Gastrocnemius medialis (tissue), 4 donors: ENCODE results near the gene PALLD. TPM values are rescaled to one million over a fixed set of nuclear protein-coding genes. Genes with fewer than 3 reads are reported as not detected.

Experiments
- ATAC-seq, 2 donors: fragments of 150-250 bp; one replicate each; pipeline ENCODE4 v1.9.1; 2016
- DNase-seq, 2 donors: peaks; one replicate each; pipeline ENCODE4 v3.0.0-alpha.2; 2019
- H3K27ac ChIP-seq, 4 donors: fragments of 200-600 bp; sonication (generic); 1 replicate in 1 of 4; 2 replicates in 3 of 4; pipeline ENCODE4 v1.5.1; 2016 to 2018; ENCODE audit warnings: mild to moderate bottlenecking in 2 of 4, moderate library complexity in 1 of 4
- H3K27me3 ChIP-seq, 3 donors: fragments of 200-600 bp; sonication (generic) in 2 of 3; 1 replicate in 1 of 3; 2 replicates in 2 of 3; pipeline versions ENCODE4 v1.5.1 to v1.6.0; 2016 to 2019; ENCODE audit warnings: mild to moderate bottlenecking in 1 of 3, moderate library complexity in 1 of 3
- H3K36me3 ChIP-seq, 2 donors: fragments of 200-600 bp; sonication (generic) in 1 of 2; one replicate each; pipeline ENCODE4 v1.5.1; 2017 to 2018
- H3K4me1 ChIP-seq, 2 donors: fragments of 200-600 bp; sonication (generic) in 1 of 2; one replicate each; pipeline ENCODE4 v1.5.1; 2016 to 2017; ENCODE audit warnings: mild to moderate bottlenecking in 2 of 2
- H3K4me3 ChIP-seq, 4 donors: fragments of 200-600 bp; sonication (generic) in 3 of 4; 1 replicate in 1 of 4; 2 replicates in 3 of 4; pipeline ENCODE4 v1.5.1; 2016 to 2019; ENCODE audit warnings: mild to moderate bottlenecking in 2 of 4
- H3K9me3 ChIP-seq, 3 donors: fragments of 200-600 bp; sonication (generic) in 2 of 3; 1 replicate in 1 of 3; 2 replicates in 2 of 3; pipeline ENCODE4 v1.5.1; 2016 to 2019
- CTCF ChIP-seq, 5 experiments: fragments of 450-650 bp in 3 of 5; fragments of 200-600 bp in 2 of 5; sonication (generic) in 2 of 5; IDR thresholded peaks in 4 of 5; conservative IDR thresholded peaks in 1 of 5; 1 replicate in 4 of 5; 2 replicates in 1 of 5; pipeline ENCODE4 v1.5.1; 2016 to 2019; ENCODE audit warnings: antibody characterized with exemption in 5 of 5, mild to moderate bottlenecking in 3 of 5, moderate library complexity in 3 of 5
- POLR2A ChIP-seq, 2 donors: fragments of 450-650 bp; IDR thresholded peaks; one replicate each; pipeline ENCODE4 v1.6.1; 2017; ENCODE audit warnings: antibody characterized with exemption in 2 of 2, mild to moderate bottlenecking in 2 of 2, moderate library complexity in 2 of 2
- in situ Hi-C, 4 donors: fragments of 200-750 bp; cut with MboI; loops; one replicate each; pipeline versions ENCODE4 v1.15.0 to v1.8.0; 2017; ENCODE audit warnings: low sequenced_read_pairs in 4 of 4
- intact Hi-C: fragments of 100-400 bp; cut with DNase I; formaldehyde crosslinking; loops from one replicate; pipeline ENCODE4 v1.15.1; 2023; ENCODE audit warnings: low total_unique reads
- total RNA-seq, 4 donors: library from RNA; depleted of rRNA; stranded (reverse); fragments of >200 nt; gene quantifications; one replicate each; pipeline versions ENCODE4 v1.1.0 to v1.2.3, GENCODE V29; 2016

The PALLD gene
- total RNA-seq, 4 donors from 2014 or later, result 165 to 439 (median 319) TPM

- H3K4me3 ChIP-seq, result no peak overlapping the region
- peaks cover 18 to 22% of the 10 kb centered on the region in 2 donors for H3K4me1 ChIP-seq
- DNase-seq (peak; percentile 13 to 22), ATAC-seq (peak; percentile 88 to 91)
- peak overlapping the region; percentile 18 to 59 (median 51) for H3K27ac ChIP-seq
- in situ Hi-C loops, result no loop called here
- H3K36me3 ChIP-seq, result peaks cover 0 to 79% of the 10 kb centered on the region in 2 donors
- intact Hi-C loops, result no loop called here
- H3K9me3 ChIP-seq, result no peaks in the 10 kb centered on the region
- no peak for TF ChIP-seq POLR2A (IDR thresholded peaks at IDR 0.05)
- no peak for TF ChIP-seq CTCF (IDR thresholded peaks at IDR 0.05 in 4 of 5, conservative IDR thresholded peaks at IDR 0.05 in 1 of 5)
- H3K27me3 ChIP-seq, result no peaks in the 10 kb centered on the region
These were observed 397.0 kb downstream of the PALLD start for GRCh38 chr4:168893807-168894206.

GRCh38 chr4:168900080-168900479 lies 403.2 kb downstream of the PALLD start:
- in situ Hi-C loops, result loop anchor here in 2 of 4 donors (25.0 kb wide), 1 partner anchor 313 kb away; no protein-coding TSS in a partner anchor
- no peaks in the 10 kb centered on the region for H3K27me3 ChIP-seq
- no peak overlapping the region for H3K4me3 ChIP-seq
- ATAC-seq, result peak; percentile 63 to 65
- TF ChIP-seq CTCF (IDR thresholded peaks at IDR 0.05 in 4 of 5, conservative IDR thresholded peaks at IDR 0.05 in 1 of 5), result no peak
- TF ChIP-seq POLR2A (IDR thresholded peaks at IDR 0.05), result no peak
- peak overlapping the region; percentile 17 to 38 (median 32) for H3K27ac ChIP-seq
- intact Hi-C loops, result no loop called here
- peaks cover 0 to 82% of the 10 kb centered on the region in 2 donors for H3K36me3 ChIP-seq
- DNase-seq, result peak; percentile 37 to 75
- no peaks in the 10 kb centered on the region for H3K4me1 ChIP-seq
- no peaks in the 10 kb centered on the region for H3K9me3 ChIP-seq

GRCh38 chr4:168907119-168907698 lies 410.4 kb downstream of the PALLD start:
- DNase-seq, result no peak
- in situ Hi-C loops, result loop anchor here in 2 of 4 donors (25.0 kb wide), 1 partner anchor 320 kb away; no protein-coding TSS in a partner anchor

GRCh38 chr4:168908093-168908492 lies 411.2 kb downstream of the PALLD start:
- DNase-seq (no peak), ATAC-seq (no peak)
- Histone ChIP-seq H3K27ac (peak overlapping the region; percentile 18 to 67 (median 54)), H3K9me3 (no peaks in the 10 kb centered on the region), H3K27me3 (no peaks in the 10 kb centered on the region), H3K4me1 (peaks cover 11 to 17% of the 10 kb centered on the region in 2 donors), H3K36me3 (peaks cover 0 to 50% of the 10 kb centered on the region in 2 donors), H3K4me3 (no peak overlapping the region)
- intact Hi-C loops, result no loop called here
- TF ChIP-seq POLR2A (IDR thresholded peaks at IDR 0.05) (no peak), CTCF (IDR thresholded peaks at IDR 0.05 in 4 of 5, conservative IDR thresholded peaks at IDR 0.05 in 1 of 5) (no peak)
- in situ Hi-C loops, result loop anchor here in 2 of 4 donors (25.0 kb wide), 1 partner anchor 321 kb away; no protein-coding TSS in a partner anchor

More at GRCh38 chr4:168907119-168907698, 410.4 kb downstream of the PALLD start:
- H3K9me3 ChIP-seq, result no peaks in the 10 kb centered on the region
- no peaks in the 10 kb centered on the region for H3K27me3 ChIP-seq
- peak; percentile 28 to 39 for ATAC-seq
- no peak for TF ChIP-seq POLR2A (IDR thresholded peaks at IDR 0.05)
- no peak for TF ChIP-seq CTCF (IDR thresholded peaks at IDR 0.05 in 4 of 5, conservative IDR thresholded peaks at IDR 0.05 in 1 of 5)
- peak overlapping the region in 3 of 4 donors; percentile 29 to 67 (median 60) for H3K27ac ChIP-seq
- peaks cover 11 to 17% of the 10 kb centered on the region in 2 donors for H3K4me1 ChIP-seq
- intact Hi-C loops, result no loop called here
- no peak overlapping the region for H3K4me3 ChIP-seq
- H3K36me3 ChIP-seq, result peaks cover 0 to 58% of the 10 kb centered on the region in 2 donors
